Kidney epithelial cell (primary cell): ENCODE measurements around the gene CELF2. TPM values are rescaled to one million over a fixed set of nuclear protein-coding genes. Genes with fewer than 3 reads are reported as not detected.

Source experiments
- DNase-seq: peaks from one replicate; pipeline ENCODE4 v3.0.0-alpha.2; 2010; ENCODE audit warnings: low read depth
- H3K27me3 ChIP-seq: 2 replicates; pipeline ENCODE4 v1.6.0; 2011; ENCODE audit warnings: low read length; ENCODE audit not compliant: control insufficient read depth, insufficient read depth
- H3K36me3 ChIP-seq: 2 replicates; pipeline ENCODE4 v1.5.1; 2011; ENCODE audit warnings: low read length; ENCODE audit not compliant: control insufficient read depth, insufficient read depth
- H3K4me3 ChIP-seq: 2 replicates; pipeline ENCODE4 v1.5.1; 2011; ENCODE audit warnings: low read depth, mild to moderate bottlenecking, control low read depth, low read length
- total RNA-seq: library from RNA; depleted of rRNA; stranded (reverse); fragments of >200 nt; gene quantifications from 2 replicates; pipeline ENCODE4 v1.2.3, GENCODE V29; 2015
- TF ChIP-seq, protein P1 (sequence below): IDR thresholded peaks from 2 replicates; pipeline ENCODE4 v1.5.1; 2011; ENCODE audit warnings: mild to moderate bottlenecking, moderate library complexity, low read length, control low read depth, inconsistent platforms; ENCODE audit not compliant: insufficient read depth, poor library complexity, severe bottlenecking

CELF2 gene
- total RNA-seq, 1 donor from 2014 or later, result 15.2 TPM

- DNase-seq, result no peak
- no peaks in the 10 kb centered on the region for H3K36me3 ChIP-seq
- no peak overlapping the region for H3K4me3 ChIP-seq
- TF ChIP-seq, protein P1, sequence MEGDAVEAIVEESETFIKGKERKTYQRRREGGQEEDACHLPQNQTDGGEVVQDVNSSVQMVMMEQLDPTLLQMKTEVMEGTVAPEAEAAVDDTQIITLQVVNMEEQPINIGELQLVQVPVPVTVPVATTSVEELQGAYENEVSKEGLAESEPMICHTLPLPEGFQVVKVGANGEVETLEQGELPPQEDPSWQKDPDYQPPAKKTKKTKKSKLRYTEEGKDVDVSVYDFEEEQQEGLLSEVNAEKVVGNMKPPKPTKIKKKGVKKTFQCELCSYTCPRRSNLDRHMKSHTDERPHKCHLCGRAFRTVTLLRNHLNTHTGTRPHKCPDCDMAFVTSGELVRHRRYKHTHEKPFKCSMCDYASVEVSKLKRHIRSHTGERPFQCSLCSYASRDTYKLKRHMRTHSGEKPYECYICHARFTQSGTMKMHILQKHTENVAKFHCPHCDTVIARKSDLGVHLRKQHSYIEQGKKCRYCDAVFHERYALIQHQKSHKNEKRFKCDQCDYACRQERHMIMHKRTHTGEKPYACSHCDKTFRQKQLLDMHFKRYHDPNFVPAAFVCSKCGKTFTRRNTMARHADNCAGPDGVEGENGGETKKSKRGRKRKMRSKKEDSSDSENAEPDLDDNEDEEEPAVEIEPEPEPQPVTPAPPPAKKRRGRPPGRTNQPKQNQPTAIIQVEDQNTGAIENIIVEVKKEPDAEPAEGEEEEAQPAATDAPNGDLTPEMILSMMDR, result no peak
- H3K27me3 ChIP-seq, result no peaks in the 10 kb centered on the region
Observed at GRCh38 chr10:11131112-11131639, 113.5 kb downstream of the CELF2 start.

DNA sequence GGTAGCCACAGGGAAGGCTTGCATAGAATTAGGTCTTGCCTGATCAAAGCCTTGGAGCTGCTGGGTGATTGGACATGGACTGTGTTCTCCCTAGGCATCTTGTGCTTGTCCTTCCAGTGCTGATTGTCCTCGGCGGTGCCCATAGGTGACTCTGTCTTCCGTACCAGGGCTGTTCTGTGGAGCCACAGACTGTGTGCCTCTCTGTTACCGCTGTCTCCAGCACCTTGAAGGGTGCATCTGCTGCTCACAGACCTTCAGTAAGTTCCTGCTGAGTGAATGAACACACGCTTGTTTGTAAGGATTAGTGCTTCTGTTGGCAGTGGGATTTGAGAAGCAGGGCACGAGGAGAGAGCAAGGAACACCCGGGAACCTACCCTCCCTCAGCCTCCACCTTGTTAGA is 116.7 kb downstream of the CELF2 start:
- no peaks in the 10 kb centered on the region for H3K36me3 ChIP-seq
- no peaks in the 10 kb centered on the region for H3K27me3 ChIP-seq
- TF ChIP-seq, protein P1, result no peak
- DNase-seq, result no peak
- no peak overlapping the region for H3K4me3 ChIP-seq

GRCh38 chr10:11135709-11136108 is 118.0 kb downstream of the CELF2 start:
- TF ChIP-seq, protein P1, result no peak
- Histone ChIP-seq H3K27me3 (no peaks in the 10 kb centered on the region), H3K36me3 (no peaks in the 10 kb centered on the region), H3K4me3 (no peak overlapping the region)
- no peak for DNase-seq

DNA sequence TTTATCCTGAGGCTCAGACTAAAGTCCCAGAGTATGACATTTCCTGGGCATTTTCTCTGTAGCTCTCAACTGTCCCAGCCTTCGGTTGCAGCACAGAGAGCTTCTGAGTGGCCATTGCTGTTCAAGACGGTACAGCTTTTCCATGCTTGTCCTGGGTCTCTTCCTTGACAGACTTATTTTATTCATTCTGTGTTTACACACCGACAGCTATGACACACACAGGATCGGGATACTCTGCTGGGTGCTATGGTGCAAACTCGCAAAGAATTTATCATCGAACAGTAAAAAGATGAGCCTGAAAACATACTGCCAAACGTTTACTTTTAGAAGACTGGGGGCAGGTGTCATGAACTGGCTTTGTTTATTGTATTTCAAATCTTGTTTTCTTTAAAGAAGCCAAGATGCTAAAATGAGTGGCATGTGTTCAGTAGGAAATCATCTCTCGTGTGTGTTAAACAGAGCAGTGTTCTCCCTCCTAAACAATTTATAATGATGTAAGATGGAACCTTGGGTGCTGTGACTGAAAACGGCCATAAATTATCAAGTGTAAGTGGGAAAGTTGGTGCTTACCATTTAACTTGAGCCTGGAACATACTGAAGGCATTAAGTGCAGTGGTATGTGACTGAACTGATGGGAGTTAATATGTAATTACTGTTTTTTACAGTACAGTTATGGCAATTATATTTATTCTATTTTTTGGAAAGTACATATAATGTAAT is 120.8 kb downstream of the CELF2 start:
- Histone ChIP-seq H3K27me3 (no peaks in the 10 kb centered on the region), H3K36me3 (no peaks in the 10 kb centered on the region), H3K4me3 (no peak overlapping the region)
- TF ChIP-seq, protein P1, result no peak
- no peak for DNase-seq

GRCh38 chr10:11140963-11141362 is 123.3 kb downstream of the CELF2 start:
- Histone ChIP-seq H3K36me3 (no peaks in the 10 kb centered on the region), H3K27me3 (no peaks in the 10 kb centered on the region), H3K4me3 (no peak overlapping the region)
- no peak for DNase-seq
- TF ChIP-seq, protein P1, result no peak
